ENCODE data around the gene SLC9A9. TPM values are rescaled to one million over a fixed set of nuclear protein-coding genes. Genes with fewer than 3 reads are reported as not detected.
A peak's percentile ranks its signal among the peaks of the same experiment; 100 is the strongest.

SLC9A9 gene
- total and polyA plus RNA-seq, 9 of the 15 experiments (the other 6 are each of a cell fraction or from before 2014, with no cell fraction given), result 0.03 to 0.13 TPM; not detected in 7

DNA sequence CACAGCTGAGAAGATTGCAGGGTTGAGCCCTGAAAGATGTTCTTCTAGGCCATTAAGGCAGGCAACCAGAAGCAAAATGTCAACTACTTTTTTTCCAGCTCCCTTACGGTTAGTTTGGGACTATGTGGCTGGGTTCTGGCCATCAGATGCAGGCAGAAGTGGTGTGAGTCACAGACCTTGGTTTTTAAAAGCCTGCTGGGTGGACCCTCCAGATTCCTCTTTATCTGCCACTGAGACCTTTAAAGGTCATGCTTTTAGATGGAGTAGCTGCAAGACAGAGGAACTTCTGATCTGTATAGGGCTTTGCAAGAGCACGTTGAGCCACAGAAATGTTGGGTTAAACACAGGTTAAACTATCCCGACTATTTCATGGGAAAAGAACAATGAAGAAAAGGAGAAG is 625.8 kb downstream of the SLC9A9 start (continued):
- no peak for TF ChIP-seq ZNF699 (CRISPR knock-in tag; IDR thresholded peaks at IDR 0.05; ENCODE audit: insufficient replicate concordance)
- no peak for TF ChIP-seq ZNF175 (CRISPR knock-in tag; IDR thresholded peaks at IDR 0.05; ENCODE audit: low read depth)
- no peak for TF ChIP-seq JUNB (CRISPR knock-in tag; conservative IDR thresholded peaks at IDR 0.05)
- TF ChIP-seq, protein P1, sequence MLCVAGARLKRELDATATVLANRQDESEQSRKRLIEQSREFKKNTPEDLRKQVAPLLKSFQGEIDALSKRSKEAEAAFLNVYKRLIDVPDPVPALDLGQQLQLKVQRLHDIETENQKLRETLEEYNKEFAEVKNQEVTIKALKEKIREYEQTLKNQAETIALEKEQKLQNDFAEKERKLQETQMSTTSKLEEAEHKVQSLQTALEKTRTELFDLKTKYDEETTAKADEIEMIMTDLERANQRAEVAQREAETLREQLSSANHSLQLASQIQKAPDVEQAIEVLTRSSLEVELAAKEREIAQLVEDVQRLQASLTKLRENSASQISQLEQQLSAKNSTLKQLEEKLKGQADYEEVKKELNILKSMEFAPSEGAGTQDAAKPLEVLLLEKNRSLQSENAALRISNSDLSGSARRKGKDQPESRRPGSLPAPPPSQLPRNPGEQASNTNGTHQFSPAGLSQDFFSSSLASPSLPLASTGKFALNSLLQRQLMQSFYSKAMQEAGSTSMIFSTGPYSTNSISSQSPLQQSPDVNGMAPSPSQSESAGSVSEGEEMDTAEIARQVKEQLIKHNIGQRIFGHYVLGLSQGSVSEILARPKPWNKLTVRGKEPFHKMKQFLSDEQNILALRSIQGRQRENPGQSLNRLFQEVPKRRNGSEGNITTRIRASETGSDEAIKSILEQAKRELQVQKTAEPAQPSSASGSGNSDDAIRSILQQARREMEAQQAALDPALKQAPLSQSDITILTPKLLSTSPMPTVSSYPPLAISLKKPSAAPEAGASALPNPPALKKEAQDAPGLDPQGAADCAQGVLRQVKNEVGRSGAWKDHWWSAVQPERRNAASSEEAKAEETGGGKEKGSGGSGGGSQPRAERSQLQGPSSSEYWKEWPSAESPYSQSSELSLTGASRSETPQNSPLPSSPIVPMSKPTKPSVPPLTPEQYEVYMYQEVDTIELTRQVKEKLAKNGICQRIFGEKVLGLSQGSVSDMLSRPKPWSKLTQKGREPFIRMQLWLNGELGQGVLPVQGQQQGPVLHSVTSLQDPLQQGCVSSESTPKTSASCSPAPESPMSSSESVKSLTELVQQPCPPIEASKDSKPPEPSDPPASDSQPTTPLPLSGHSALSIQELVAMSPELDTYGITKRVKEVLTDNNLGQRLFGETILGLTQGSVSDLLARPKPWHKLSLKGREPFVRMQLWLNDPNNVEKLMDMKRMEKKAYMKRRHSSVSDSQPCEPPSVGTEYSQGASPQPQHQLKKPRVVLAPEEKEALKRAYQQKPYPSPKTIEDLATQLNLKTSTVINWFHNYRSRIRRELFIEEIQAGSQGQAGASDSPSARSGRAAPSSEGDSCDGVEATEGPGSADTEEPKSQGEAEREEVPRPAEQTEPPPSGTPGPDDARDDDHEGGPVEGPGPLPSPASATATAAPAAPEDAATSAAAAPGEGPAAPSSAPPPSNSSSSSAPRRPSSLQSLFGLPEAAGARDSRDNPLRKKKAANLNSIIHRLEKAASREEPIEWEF (CRISPR knock-in tag; IDR thresholded peaks at IDR 0.05), result no peak
- peak; percentile 64; the same call in 1 of the 2 replicates for TF ChIP-seq SMARCA4 (IDR thresholded peaks at IDR 0.05)
- TF ChIP-seq TRIM28 (IDR thresholded peaks at IDR 0.05), result no peak
- TF ChIP-seq, protein P2, sequence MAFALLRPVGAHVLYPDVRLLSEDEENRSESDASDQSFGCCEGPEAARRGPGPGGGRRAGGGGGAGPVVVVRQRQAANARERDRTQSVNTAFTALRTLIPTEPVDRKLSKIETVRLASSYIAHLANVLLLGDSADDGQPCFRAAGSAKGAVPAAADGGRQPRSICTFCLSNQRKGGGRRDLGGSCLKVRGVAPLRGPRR (CRISPR knock-in tag; IDR thresholded peaks at IDR 0.05), result no peak
- no peak for TF ChIP-seq ZSCAN32 (CRISPR knock-in tag; IDR thresholded peaks at IDR 0.05)
- no peak for TF ChIP-seq ZNF347 (CRISPR knock-in tag; IDR thresholded peaks at IDR 0.05; ENCODE audit: low read depth)
- TF ChIP-seq MTA3 (IDR thresholded peaks at IDR 0.05; ENCODE audit: borderline replicate concordance), result 0 out of 2 replicates have a peak, but pooled peaks have one; percentile 24
- TF ChIP-seq, protein P3, sequence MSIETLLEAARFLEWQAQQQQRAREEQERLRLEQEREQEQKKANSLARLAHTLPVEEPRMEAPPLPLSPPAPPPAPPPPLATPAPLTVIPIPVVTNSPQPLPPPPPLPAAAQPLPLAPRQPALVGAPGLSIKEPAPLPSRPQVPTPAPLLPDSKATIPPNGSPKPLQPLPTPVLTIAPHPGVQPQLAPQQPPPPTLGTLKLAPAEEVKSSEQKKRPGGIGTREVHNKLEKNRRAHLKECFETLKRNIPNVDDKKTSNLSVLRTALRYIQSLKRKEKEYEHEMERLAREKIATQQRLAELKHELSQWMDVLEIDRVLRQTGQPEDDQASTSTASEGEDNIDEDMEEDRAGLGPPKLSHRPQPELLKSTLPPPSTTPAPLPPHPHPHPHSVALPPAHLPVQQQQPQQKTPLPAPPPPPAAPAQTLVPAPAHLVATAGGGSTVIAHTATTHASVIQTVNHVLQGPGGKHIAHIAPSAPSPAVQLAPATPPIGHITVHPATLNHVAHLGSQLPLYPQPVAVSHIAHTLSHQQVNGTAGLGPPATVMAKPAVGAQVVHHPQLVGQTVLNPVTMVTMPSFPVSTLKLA (conservative IDR thresholded peaks at IDR 0.05), result no peak
- TF ChIP-seq MCM2 (IDR thresholded peaks at IDR 0.05; ENCODE audit: low read depth), result no peak
- TF ChIP-seq ARHGAP35 (IDR thresholded peaks at IDR 0.05; ENCODE audit: partially characterized antibody), result no peak
- no peak for TF ChIP-seq ZC3H8 (IDR thresholded peaks at IDR 0.05)
